Natural killer cell (primary cell): ENCODE results near the gene TRAF7. TPM values are rescaled to one million over a fixed set of nuclear protein-coding genes. Genes with fewer than 3 reads are reported as not detected.

Experiments used
- ATAC-seq, 3 donors: fragments of 150-1000 bp in 2 of 3; fragments of 200-7000 bp in 1 of 3; cut with Tn5 transposase; 1 replicate in 1 of 3; 2 replicates in 2 of 3; pipeline ENCODE4 v1.10.0; 2021; ENCODE audit warnings: mild to moderate bottlenecking in 2 of 3, moderate library complexity in 2 of 3
- DNase-seq, 2 donors: peaks; one replicate each; pipeline versions ENCODE4 v3.0.0 to v3.0.0-alpha.2; 2013 to 2021; ENCODE audit warnings: mixed read lengths in 1 of 2
- H3K27ac ChIP-seq: one replicate; pipeline ENCODE4 v1.5.1; 2013; ENCODE audit warnings: mild to moderate bottlenecking, low read length
- H3K27me3 ChIP-seq: one replicate; pipeline ENCODE4 v1.6.1; 2013; ENCODE audit warnings: low read length; ENCODE audit not compliant: control insufficient read depth, insufficient read depth
- H3K36me3 ChIP-seq: one replicate; pipeline ENCODE4 v1.6.1; 2013; ENCODE audit warnings: low read length; ENCODE audit not compliant: control insufficient read depth, insufficient read depth
- H3K4me1 ChIP-seq: one replicate; pipeline ENCODE4 v1.6.1; 2013; ENCODE audit warnings: low read length; ENCODE audit not compliant: control insufficient read depth, insufficient read depth
- H3K4me3 ChIP-seq: one replicate; pipeline ENCODE4 v1.5.1; 2013; ENCODE audit warnings: low read length
- H3K9me3 ChIP-seq: one replicate; pipeline ENCODE4 v1.6.1; 2013; ENCODE audit warnings: low read length; ENCODE audit not compliant: control insufficient read depth, insufficient read depth
- H3K27ac Mint-ChIP-seq, 2 donors: one replicate each; pipeline ENCODE4 v1.8.0; 2022; ENCODE audit warnings: mild to moderate bottlenecking in 2 of 2, mixed read lengths in 2 of 2, moderate library complexity in 1 of 2
- H3K27me3 Mint-ChIP-seq, 2 donors: one replicate each; pipeline ENCODE4 v1.8.0; 2022; ENCODE audit warnings: low read depth in 2 of 2, mixed read lengths in 2 of 2
- H3K36me3 Mint-ChIP-seq: one replicate; pipeline ENCODE4 v1.8.0; 2022; ENCODE audit warnings: mixed read lengths
- H3K4me1 Mint-ChIP-seq, 2 donors: one replicate each; pipeline ENCODE4 v1.8.0; 2022; ENCODE audit warnings: mixed read lengths in 2 of 2
- H3K4me3 Mint-ChIP-seq: one replicate; pipeline ENCODE4 v1.8.0; 2022; ENCODE audit warnings: mild to moderate bottlenecking, moderate library complexity, mixed read lengths
- H3K9me3 Mint-ChIP-seq, 2 donors: one replicate each; pipeline ENCODE4 v1.8.0; 2022; ENCODE audit warnings: mixed read lengths in 2 of 2
- CTCF ChIP-seq: fragments of 200-600 bp; IDR thresholded peaks from one replicate; pipeline ENCODE4 v1.8.0; 2022; ENCODE audit warnings: antibody characterized with exemption
- whole genome bisulfite sequencing: methylation state at CpG from one replicate; pipeline ENCODE4 v1.1.7; 2013; ENCODE audit warnings: missing lambda C conversion rate; ENCODE audit not compliant: insufficient coverage; 5-methylcytosine and 5-hydroxymethylcytosine counted together
- intact Hi-C: fragments of 100-400 bp; cut with micrococcal nuclease; formaldehyde crosslinking; loops from one replicate; pipeline ENCODE4 v1.14.2; 2022
- total RNA-seq, 4 donors: library from RNA; stranded (reverse); fragments of 120-200 nt in 1 of 4; gene quantifications; one replicate each; pipeline versions ENCODE4 v1.2.3 to v1.2.4, GENCODE V29; 2013 to 2022

Gene TRAF7
- total RNA-seq, 3 donors from 2014 or later (not counting 1 experiment from before 2014, with no cell fraction given): 29.3 to 39.1 (median 37.3) TPM

GRCh38 chr16:2170080-2170479 lies 14.5 kb downstream of the TRAF7 start:
- no peak overlapping the region for H3K4me3 Mint-ChIP-seq
- Histone ChIP-seq H3K36me3 (peaks cover 35% of the 10 kb centered on the region), H3K4me3 (no peak overlapping the region), H3K27ac (no peak overlapping the region), H3K4me1 (no peaks in the 10 kb centered on the region), H3K27me3 (no peaks in the 10 kb centered on the region), H3K9me3 (no peaks in the 10 kb centered on the region)
- no peaks in the 10 kb centered on the region for H3K9me3 Mint-ChIP-seq
- no peaks in the 10 kb centered on the region for H3K27me3 Mint-ChIP-seq
- no peak for TF ChIP-seq CTCF
- ATAC-seq (no peak), DNase-seq (no peak)
- H3K4me1 Mint-ChIP-seq: peaks cover 0 to 4% of the 10 kb centered on the region in 2 donors
- no peaks in the 10 kb centered on the region for H3K36me3 Mint-ChIP-seq
- WGBS: 87% methylated on average over 18 of the region's 18 CpGs
- H3K27ac Mint-ChIP-seq: no peak overlapping the region
- intact Hi-C loops: no loop called here

GRCh38 chr16:2170587-2171435 lies 15.2 kb downstream of the TRAF7 start:
- DNase-seq: no peak
- Mint-ChIP-seq H3K27ac (no peak overlapping the region), H3K9me3 (no peaks in the 10 kb centered on the region), H3K27me3 (no peaks in the 10 kb centered on the region), H3K4me1 (peaks cover 0 to 4% of the 10 kb centered on the region in 2 donors), H3K36me3 (no peaks in the 10 kb centered on the region), H3K4me3 (no peak overlapping the region)
- H3K4me3 ChIP-seq: no peak overlapping the region
- no peak for TF ChIP-seq CTCF
- H3K9me3 ChIP-seq: no peaks in the 10 kb centered on the region
- no peak overlapping the region for H3K27ac ChIP-seq
- ATAC-seq: no peak
- 92% methylated on average over 47 of the region's 47 CpGs for WGBS
- peaks cover 42% of the 10 kb centered on the region for H3K36me3 ChIP-seq
- intact Hi-C loops: no loop called here
- H3K27me3 ChIP-seq: no peaks in the 10 kb centered on the region
- no peaks in the 10 kb centered on the region for H3K4me1 ChIP-seq

GRCh38 chr16:2171601-2172178 lies 16.1 kb downstream of the TRAF7 start:
- no peaks in the 10 kb centered on the region for H3K9me3 ChIP-seq
- Mint-ChIP-seq H3K4me3 (no peak overlapping the region), H3K27me3 (no peaks in the 10 kb centered on the region), H3K27ac (no peak overlapping the region), H3K4me1 (peaks cover 0 to 4% of the 10 kb centered on the region in 2 donors), H3K9me3 (no peaks in the 10 kb centered on the region), H3K36me3 (no peaks in the 10 kb centered on the region)
- H3K27me3 ChIP-seq: no peaks in the 10 kb centered on the region
- DNase-seq: no peak
- WGBS: 97% methylated on average over 28 of the region's 28 CpGs
- intact Hi-C loops: no loop called here
- H3K27ac ChIP-seq: no peak overlapping the region
- no peaks in the 10 kb centered on the region for H3K4me1 ChIP-seq
- H3K4me3 ChIP-seq: no peak overlapping the region
- no peak for TF ChIP-seq CTCF
- no peak for ATAC-seq
- peaks cover 43% of the 10 kb centered on the region for H3K36me3 ChIP-seq
